ACC112 (cell line): Measurements from ENCODE around the gene SLC4A7.
"Not testable (repeated sequence)": the region's sequence is repeated elsewhere in the genome, so short reads cannot be mapped to it uniquely, and the experiment has no call there.

Experiments
- H2AFZ ChIP-seq: fragments of 200-600 bp; sonication (generic); one replicate; pipeline ENCODE4 v1.6.0; 2017; ENCODE audit warnings: antibody characterized with exemption, low read length; ENCODE audit not compliant: unreplicated experiment
- H3K27ac ChIP-seq: fragments of 200-600 bp; sonication (generic); 2 replicates; pipeline ENCODE4 v1.5.1; 2014; ENCODE audit warnings: low read depth, mild to moderate bottlenecking, antibody characterized with exemption, low read length, moderate library complexity
- H3K27me3 ChIP-seq: fragments of 200-600 bp; sonication (generic); 2 replicates; pipeline ENCODE4 v1.6.1; 2014; ENCODE audit warnings: mild to moderate bottlenecking, antibody characterized with exemption, low read length, moderate library complexity, mixed read lengths; ENCODE audit not compliant: insufficient read depth
- H3K36me3 ChIP-seq: fragments of 200-600 bp; sonication (generic); 2 replicates; pipeline ENCODE4 v1.6.1; 2016; ENCODE audit warnings: mild to moderate bottlenecking, antibody characterized with exemption, low read length, moderate library complexity, mixed read lengths; ENCODE audit not compliant: insufficient read depth
- H3K4me1 ChIP-seq: fragments of 200-600 bp; sonication (generic); one replicate; pipeline ENCODE4 v1.6.1; 2016; ENCODE audit warnings: low read length, mixed read lengths; ENCODE audit not compliant: insufficient read depth, unreplicated experiment, control insufficient read depth
- H3K4me3 ChIP-seq: fragments of 200-600 bp; sonication (generic); 2 replicates; pipeline ENCODE4 v1.5.1; 2014; ENCODE audit warnings: mild to moderate bottlenecking, low read depth, low read length
- H3K79me2 ChIP-seq: fragments of 200-600 bp; sonication (generic); one replicate; pipeline ENCODE4 v1.6.0; 2016; ENCODE audit warnings: low read length; ENCODE audit not compliant: control insufficient read depth, unreplicated experiment, insufficient read depth

Gene SLC4A7

GRCh38 chr3:27484015-27484844, at the start of gene SLC4A7:
Gene SLC4A7 (minus strand): TSS chr3:27484384. CDS start chr3:27484126, 258 bp downstream.
- no peaks in the 10 kb centered on the region for H3K27me3 ChIP-seq
- peaks cover 48% of the 10 kb centered on the region for H3K79me2 ChIP-seq
- H2AFZ ChIP-seq = peak within 1 kb of the TSS; percentile 88
- H3K36me3 ChIP-seq = no peaks in the 10 kb centered on the region; the same call in 1 of the 2 replicates
- peak within 1 kb of the TSS; percentile 76 for H3K27ac ChIP-seq
- peaks cover 9% of the 10 kb centered on the region for H3K4me1 ChIP-seq
- H3K4me3 ChIP-seq = peak within 1 kb of the TSS; percentile 99

DNA sequence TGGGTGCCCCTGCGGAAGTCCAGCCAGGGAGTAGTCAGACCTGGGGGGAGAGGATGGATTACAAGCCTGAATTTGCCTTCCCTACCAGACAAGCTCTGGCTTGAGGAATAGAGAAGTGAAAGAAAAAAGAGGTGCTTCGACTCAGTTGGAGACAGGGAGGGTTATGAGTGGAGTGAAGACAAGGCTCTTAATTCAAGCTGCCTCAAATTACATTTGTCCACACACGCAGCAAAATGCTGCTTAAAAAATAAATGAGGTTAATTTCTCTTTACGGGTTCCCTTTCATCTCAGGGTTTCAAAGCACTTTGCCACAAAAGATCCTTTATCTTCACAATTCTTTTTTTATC, 49.0 kb upstream of the SLC4A7 start:
- peak overlapping the region; percentile 92 for H3K27ac ChIP-seq
- no peak overlapping the region for H3K4me3 ChIP-seq
- H2AFZ ChIP-seq = peak overlapping the region; percentile 79
- H3K79me2 ChIP-seq = no peaks in the 10 kb centered on the region
- H3K27me3 ChIP-seq = no peaks in the 10 kb centered on the region
- peaks cover 40% of the 10 kb centered on the region for H3K4me1 ChIP-seq
- H3K36me3 ChIP-seq = no peaks in the 10 kb centered on the region

DNA sequence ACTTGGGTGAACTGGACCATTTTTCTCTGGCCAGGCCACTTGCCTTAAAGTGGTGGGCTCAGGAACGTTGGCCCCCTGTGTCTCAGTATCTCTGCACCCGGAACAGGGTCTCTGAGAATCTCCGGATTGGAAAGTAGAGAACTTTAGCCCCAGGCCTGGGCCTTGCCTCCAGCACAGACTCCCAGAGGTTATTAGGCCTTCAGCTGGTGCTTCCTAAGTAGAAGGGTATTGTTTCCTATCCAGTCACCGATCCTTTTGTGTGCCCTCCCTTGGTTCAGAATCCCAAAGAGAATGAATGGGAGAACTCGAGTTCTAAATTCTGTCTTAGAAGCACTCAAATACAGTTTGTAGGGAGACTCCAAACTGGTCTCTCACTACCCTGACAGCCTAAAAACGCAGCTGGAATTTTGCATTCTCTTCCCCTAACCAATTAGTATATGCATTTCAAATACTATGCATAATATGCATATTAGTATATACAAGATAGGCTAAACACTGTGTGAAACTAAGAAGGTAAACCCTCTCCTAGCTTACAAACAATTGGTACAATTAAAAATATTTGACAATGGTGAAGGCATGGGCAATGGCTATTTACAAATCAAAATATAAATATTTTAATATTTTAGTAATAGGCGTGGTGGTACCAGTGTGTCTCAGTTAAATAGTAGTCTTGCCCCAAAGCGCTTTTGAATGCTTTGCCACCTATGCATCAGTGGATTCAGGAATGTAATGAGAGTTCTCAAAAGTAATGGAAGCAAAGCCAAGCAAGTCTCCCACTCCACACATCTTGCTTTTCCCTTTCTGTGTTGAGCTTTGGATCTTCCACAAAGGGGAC, 48.5 kb upstream of the SLC4A7 start:
- Histone ChIP-seq H3K27ac (peak overlapping the region; percentile 92), H3K4me3 (no peak overlapping the region)

DNA sequence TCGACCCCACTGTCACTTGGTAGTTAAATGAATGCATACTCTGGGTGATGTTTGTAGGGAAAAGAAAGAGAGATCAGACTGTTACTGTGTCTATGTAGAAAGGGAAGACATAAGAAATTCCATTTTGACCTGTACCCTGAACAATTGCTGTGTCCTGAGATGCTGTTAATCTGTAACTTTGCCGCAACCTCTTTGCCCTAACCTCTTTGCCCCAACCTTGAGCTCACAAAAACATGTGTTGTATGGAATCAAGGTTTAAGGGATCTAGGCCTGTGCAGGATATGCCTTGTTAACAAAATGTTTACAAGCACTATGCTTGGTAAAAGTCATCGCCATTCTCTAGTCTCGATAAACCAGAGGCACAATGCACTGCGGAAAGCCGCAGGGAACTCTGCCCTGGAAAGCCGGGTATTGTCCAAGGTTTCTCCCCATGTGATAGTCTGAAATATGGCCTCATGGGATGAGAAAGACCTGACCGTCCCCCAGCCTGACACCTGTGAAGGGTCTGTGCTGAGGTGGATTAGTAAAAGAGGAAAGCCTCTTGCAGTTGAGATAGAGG, 47.1 kb upstream of the SLC4A7 start:
- not testable (repeated sequence) for H3K36me3 ChIP-seq, H2AFZ ChIP-seq, H3K79me2 ChIP-seq, H3K27me3 ChIP-seq, H3K4me3 ChIP-seq, H3K27ac ChIP-seq
- H3K4me1 ChIP-seq = peaks cover 37% of the 10 kb centered on the region

More for the DNA sequence above, 48.5 kb upstream of the SLC4A7 start:
- Histone ChIP-seq H3K79me2 (no peaks in the 10 kb centered on the region), H2AFZ (peak overlapping the region; percentile 79), H3K4me1 (peaks cover 40% of the 10 kb centered on the region), H3K36me3 (no peaks in the 10 kb centered on the region), H3K27me3 (no peaks in the 10 kb centered on the region)

DNA sequence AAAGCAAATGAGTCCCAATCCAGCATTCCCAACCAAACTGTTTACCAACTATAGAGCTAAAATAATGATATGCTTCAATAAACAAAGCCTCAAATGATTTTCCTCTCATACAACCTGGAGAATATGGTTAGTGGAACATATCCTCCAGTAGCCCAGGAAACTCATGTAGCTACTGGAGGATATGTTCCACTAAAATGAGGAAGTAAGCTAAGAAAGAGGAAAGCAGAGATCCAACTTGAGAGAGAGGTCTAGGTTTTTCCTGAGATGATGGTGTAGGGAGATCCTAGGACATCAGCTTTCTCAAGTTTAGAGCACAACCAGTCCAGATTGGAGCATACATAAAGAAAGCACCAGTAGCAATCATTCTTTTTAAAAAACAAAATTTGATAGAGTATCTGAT, 44.6 kb upstream of the SLC4A7 start:
- H3K27ac ChIP-seq = no peak overlapping the region
- H3K36me3 ChIP-seq = no peaks in the 10 kb centered on the region
- H3K27me3 ChIP-seq = no peaks in the 10 kb centered on the region
- no peaks in the 10 kb centered on the region for H3K79me2 ChIP-seq
- peaks cover 33% of the 10 kb centered on the region for H3K4me1 ChIP-seq
- no peak overlapping the region for H3K4me3 ChIP-seq
- peak overlapping the region; percentile 23 for H2AFZ ChIP-seq

DNA sequence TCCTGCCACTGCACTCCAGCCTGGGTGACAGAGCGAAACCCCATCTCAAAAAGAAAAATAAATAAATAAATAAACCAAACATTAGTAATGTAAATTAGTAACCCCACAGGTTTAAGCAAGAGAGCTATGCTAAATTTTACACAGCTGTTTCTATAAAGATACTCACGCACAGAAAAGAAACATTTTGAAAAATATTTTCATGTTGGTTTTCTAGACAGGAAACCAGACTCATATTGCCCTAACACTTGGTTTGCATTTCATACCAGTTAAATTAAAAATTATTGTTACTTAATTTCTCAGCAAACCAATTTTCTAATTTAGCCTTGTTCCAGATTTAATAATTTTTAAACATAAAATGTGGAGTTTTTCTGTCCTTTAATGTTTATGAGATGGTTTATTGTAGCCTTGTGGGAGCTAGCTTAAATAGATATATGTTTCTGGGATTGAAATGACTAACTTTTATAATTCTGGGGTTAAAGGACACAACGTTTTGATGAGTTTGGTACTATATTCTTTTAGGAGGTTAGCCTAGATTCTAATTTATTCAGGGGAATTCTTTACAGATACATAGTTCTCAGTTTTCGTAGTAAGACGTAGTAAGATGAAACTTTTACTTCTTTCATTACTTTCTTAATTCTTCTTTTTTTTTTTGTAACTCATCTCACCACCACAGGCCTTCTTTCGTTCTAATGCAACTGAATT, 42.6 kb upstream of the SLC4A7 start:
- Histone ChIP-seq H3K4me3 (no peak overlapping the region), H2AFZ (no peak overlapping the region), H3K27me3 (no peaks in the 10 kb centered on the region), H3K36me3 (no peaks in the 10 kb centered on the region), H3K4me1 (peaks cover 35% of the 10 kb centered on the region), H3K27ac (no peak overlapping the region), H3K79me2 (no peaks in the 10 kb centered on the region)

DNA sequence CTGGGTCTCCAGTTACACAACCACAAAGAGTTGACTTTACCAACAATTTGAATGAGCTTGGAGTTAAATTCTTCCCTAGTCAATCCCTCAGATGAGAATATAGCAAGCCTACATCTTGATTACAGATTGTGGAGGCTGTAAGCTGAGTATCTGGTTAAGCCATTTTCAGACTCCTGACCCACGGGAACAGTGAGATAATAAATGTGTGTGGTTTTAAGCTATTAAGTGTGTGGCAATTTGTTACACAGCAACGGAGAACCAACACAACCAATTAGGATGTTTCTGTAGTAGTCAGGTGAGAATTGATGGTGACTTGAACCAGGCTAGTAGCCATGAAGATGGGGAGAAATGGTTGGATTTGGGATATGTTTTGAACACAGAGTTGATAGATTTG, 37.7 kb upstream of the SLC4A7 start:
- Histone ChIP-seq H3K4me3 (peak overlapping the region; percentile 20; the same call in 1 of the 2 replicates), H2AFZ (no peak overlapping the region), H3K4me1 (peaks cover 45% of the 10 kb centered on the region), H3K27ac (peak overlapping the region; percentile 81), H3K79me2 (no peaks in the 10 kb centered on the region), H3K36me3 (no peaks in the 10 kb centered on the region), H3K27me3 (no peaks in the 10 kb centered on the region)

DNA sequence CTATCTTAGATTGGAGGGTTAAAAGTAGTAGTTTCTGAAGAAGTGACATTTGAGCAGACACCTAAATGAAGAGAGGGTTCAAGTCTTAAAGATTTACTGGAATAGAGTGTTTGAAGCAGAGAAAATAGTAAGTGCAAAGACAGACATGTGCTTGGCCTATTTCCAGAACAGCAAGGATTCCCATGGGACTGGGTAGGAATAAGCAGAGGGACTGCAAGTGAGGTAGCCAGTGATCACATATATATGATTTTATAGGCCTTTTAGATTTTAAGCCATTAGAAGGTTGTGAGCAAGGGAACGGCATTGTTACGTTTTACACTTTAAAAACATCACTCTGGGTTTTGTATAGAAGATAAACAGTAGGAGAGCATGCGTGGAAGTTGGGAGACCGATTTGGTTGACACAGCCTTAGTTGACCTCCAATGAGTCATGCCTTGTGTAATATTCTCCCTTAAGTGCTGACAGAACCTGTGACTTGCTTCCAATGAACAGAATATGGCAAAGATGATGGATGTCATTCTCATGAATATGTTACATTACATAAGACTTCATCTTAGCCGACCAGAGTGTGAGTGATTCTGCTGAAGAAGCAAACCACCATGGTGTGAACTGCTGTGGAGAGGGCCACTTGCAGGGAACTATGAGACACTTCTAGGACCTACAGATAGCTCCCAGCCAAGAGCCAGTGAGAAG, 37.1 kb upstream of the SLC4A7 start:
- Histone ChIP-seq H3K27ac (peak overlapping the region; percentile 81), H3K36me3 (no peaks in the 10 kb centered on the region), H3K4me3 (peak overlapping the region; percentile 20; the same call in 1 of the 2 replicates), H3K27me3 (no peaks in the 10 kb centered on the region), H3K4me1 (peaks cover 45% of the 10 kb centered on the region), H3K79me2 (no peaks in the 10 kb centered on the region), H2AFZ (peak overlapping the region; percentile 39)

DNA sequence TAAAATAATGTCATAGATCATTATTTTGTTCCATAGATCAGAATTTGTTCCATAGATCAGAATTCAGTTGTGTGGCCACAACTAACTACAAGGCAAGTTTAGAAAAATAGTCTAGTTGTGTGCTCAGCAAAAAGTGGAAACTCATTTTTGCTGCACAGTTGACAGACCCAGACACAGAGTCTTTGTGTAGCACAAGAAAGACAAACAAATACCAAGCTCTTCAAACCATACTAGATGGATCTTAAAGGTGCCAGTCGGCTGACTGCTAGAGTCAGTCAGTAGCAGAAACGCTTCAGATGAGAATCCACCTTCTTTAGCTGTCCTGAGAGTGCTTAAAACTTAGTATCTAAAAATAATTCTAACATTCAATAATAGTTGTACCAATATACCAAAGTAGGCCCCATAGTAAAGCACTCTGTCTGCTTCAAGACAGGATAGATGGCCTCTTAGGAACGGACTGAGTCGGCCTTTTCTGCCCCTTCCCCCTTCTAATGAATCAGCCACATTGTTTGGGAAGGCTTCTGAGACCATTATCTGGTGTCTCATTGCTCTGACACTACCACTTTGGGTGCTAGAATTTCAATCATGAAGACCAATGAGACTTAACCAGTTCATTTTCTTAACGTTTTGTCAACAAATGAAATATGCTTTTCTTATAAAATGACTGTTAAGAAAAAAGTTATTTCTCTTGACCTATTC, 27.7 kb upstream of the SLC4A7 start:
- Histone ChIP-seq H3K27me3 (no peaks in the 10 kb centered on the region), H3K27ac (no peak overlapping the region), H3K36me3 (no peaks in the 10 kb centered on the region), H2AFZ (no peak overlapping the region), H3K4me3 (no peak overlapping the region), H3K79me2 (no peaks in the 10 kb centered on the region), H3K4me1 (no peaks in the 10 kb centered on the region)
